CD4-positive, alpha-beta T cell (primary cell): Measurements from ENCODE around the gene TEKTIP1. TPM values are rescaled to one million over a fixed set of nuclear protein-coding genes. Genes with fewer than 3 reads are reported as not detected.
A peak's percentile ranks its signal among the peaks of the same experiment; 100 is the strongest.

Source experiments
- ATAC-seq: fragments of 200-7000 bp; cut with Tn5 transposase; one replicate; pipeline ENCODE4 v1.10.0; 2022; ENCODE audit warnings: mild to moderate bottlenecking; ENCODE audit not compliant: poor library complexity
- CTCF ChIA-PET: fragments of 350-600 bp; sonication (Branson Sonifier 250); formaldehyde crosslinking; loops from one replicate; lab custom pipeline; 2021; ENCODE audit warnings: antibody characterized with exemption, inconsistent platforms; lab: Charles Lee
- POLR2A ChIA-PET: fragments of 350-600 bp; sonication (Branson Sonifier 250); formaldehyde crosslinking; loops from one replicate; lab custom pipeline; 2021; ENCODE audit warnings: antibody characterized with exemption, inconsistent platforms; lab: Charles Lee
- DNase-seq, 14 experiments: peaks; one replicate each; pipeline ENCODE4 v3.0.0-alpha.2; 2013 to 2020; ENCODE audit warnings: mixed read lengths in 2 of 14
- H3K27ac ChIP-seq, 2 donors: one replicate each; pipeline versions ENCODE4 v1.5.1 to v1.7.0; 2013; ENCODE audit warnings: low read length in 2 of 2, low read depth in 1 of 2, mild to moderate bottlenecking in 1 of 2
- H3K27me3 ChIP-seq, 2 experiments: 1 replicate in 1 of 2; 2 replicates in 1 of 2; pipeline versions ENCODE4 v1.6.1 to v1.7.0; 2013; ENCODE audit warnings: low read length in 2 of 2, control low read depth in 1 of 2, mild to moderate bottlenecking in 1 of 2, moderate library complexity in 1 of 2; ENCODE audit not compliant: insufficient read depth in 2 of 2, control insufficient read depth in 1 of 2
- H3K36me3 ChIP-seq: one replicate; pipeline ENCODE4 v1.6.1; 2013; ENCODE audit warnings: low read length, control low read depth; ENCODE audit not compliant: insufficient read depth
- H3K4me1 ChIP-seq: one replicate; pipeline ENCODE4 v1.6.1; 2013; ENCODE audit warnings: low read length, control low read depth; ENCODE audit not compliant: insufficient read depth
- H3K4me3 ChIP-seq: one replicate; pipeline ENCODE4 v1.5.1; 2013; ENCODE audit warnings: mild to moderate bottlenecking, low read length, moderate library complexity
- H3K9me3 ChIP-seq, 2 experiments: 1 replicate in 1 of 2; 2 replicates in 1 of 2; pipeline versions ENCODE4 v1.6.1 to v1.7.0; 2013; ENCODE audit warnings: low read length in 2 of 2, mild to moderate bottlenecking in 2 of 2, control low read depth in 1 of 2, moderate library complexity in 1 of 2; ENCODE audit not compliant: control insufficient read depth in 1 of 2, insufficient read depth in 1 of 2
- H3K27ac Mint-ChIP-seq: one replicate; pipeline ENCODE4 v1.8.0; 2020; ENCODE audit warnings: mixed read lengths
- H3K27me3 Mint-ChIP-seq: one replicate; pipeline ENCODE4 v1.8.0; 2021; ENCODE audit warnings: mixed read lengths
- H3K36me3 Mint-ChIP-seq: one replicate; pipeline ENCODE4 v1.8.0; 2021; ENCODE audit warnings: low read depth, mixed read lengths
- H3K4me1 Mint-ChIP-seq: one replicate; pipeline ENCODE4 v1.8.0; 2021; ENCODE audit warnings: low read depth, mixed read lengths
- H3K4me3 Mint-ChIP-seq: one replicate; pipeline ENCODE4 v1.8.0; 2020; ENCODE audit warnings: mild to moderate bottlenecking, mixed read lengths
- H3K9me3 Mint-ChIP-seq: one replicate; pipeline ENCODE4 v1.8.0; 2020; ENCODE audit warnings: mixed read lengths
- CTCF ChIP-seq: fragments of 200-600 bp; IDR thresholded peaks from one replicate; pipeline ENCODE4 v1.8.0; 2022; ENCODE audit warnings: antibody characterized with exemption, mild to moderate bottlenecking
- intact Hi-C, 2 experiments: fragments of 100-400 bp; cut with DNase I in 1 of 2; cut with micrococcal nuclease in 1 of 2; formaldehyde crosslinking; loops; one replicate each; pipeline versions ENCODE4 v1.15.1 to v1.9.0; 2023 to 2025; cut with DNase I, micrococcal nuclease
- total RNA-seq, 174 experiments: library from RNA in 2 of 174; stranded (reverse) in 2 of 174; gene quantifications; one replicate each; pipeline ENCODE4 v1.2.3 and lab custom pipeline; 2021 to 2026

The TEKTIP1 gene
- total RNA-seq, 2 experiments from 2014 or later = 5.7 to 6.0 TPM

- ChIA-PET POLR2A (interaction anchor here (0.7 kb wide), 1 partner anchor 11 kb away, joined by 3 read pairs; no protein-coding TSS in a partner anchor), CTCF (interaction anchor here (0.6 to 1.4 kb wide), 4 partner anchors 10 to 471 kb away, joined by 3 to 6 read pairs (median 3); no protein-coding TSS in a partner anchor)
- H3K4me3 Mint-ChIP-seq = no peak overlapping the region
- Histone ChIP-seq H3K27ac (peak overlapping the region in 1 of 2 donors; percentile 22), H3K4me1 (peaks cover 23% of the 10 kb centered on the region), H3K9me3 (no peaks in the 10 kb centered on the region), H3K36me3 (peaks cover 38% of the 10 kb centered on the region), H3K4me3 (no peak overlapping the region), H3K27me3 (no peaks in the 10 kb centered on the region)
- no peaks in the 10 kb centered on the region for H3K9me3 Mint-ChIP-seq
- ATAC-seq (peak; percentile 80), DNase-seq (peak in 11 of 14 experiments; percentile 9 to 81 (median 42))
- no peaks in the 10 kb centered on the region for H3K27me3 Mint-ChIP-seq
- peaks cover 20% of the 10 kb centered on the region for H3K4me1 Mint-ChIP-seq
- intact Hi-C loops = no loop called here
- no peak for TF ChIP-seq CTCF
- peaks cover 38% of the 10 kb centered on the region for H3K36me3 Mint-ChIP-seq
- H3K27ac Mint-ChIP-seq = no peak overlapping the region
Measured at GRCh38 chr19:3494559-3494958, 44.4 kb upstream of the TEKTIP1 start.

- Mint-ChIP-seq H3K27ac (no peak overlapping the region), H3K27me3 (no peaks in the 10 kb centered on the region), H3K4me1 (peaks cover 28% of the 10 kb centered on the region), H3K4me3 (peak overlapping the region; percentile 51), H3K9me3 (no peaks in the 10 kb centered on the region), H3K36me3 (peaks cover 41% of the 10 kb centered on the region)
- peak in 1 of 14 experiments; percentile 26 for DNase-seq
- Histone ChIP-seq H3K27me3 (no peaks in the 10 kb centered on the region), H3K4me1 (peaks cover 43% of the 10 kb centered on the region), H3K27ac (no peak overlapping the region), H3K4me3 (no peak overlapping the region), H3K9me3 (no peaks in the 10 kb centered on the region), H3K36me3 (peaks cover 34% of the 10 kb centered on the region)
- no peak for ATAC-seq
- intact Hi-C loops = no loop called here
- no peak for TF ChIP-seq CTCF
- ChIA-PET CTCF (no interaction called here), POLR2A (no interaction called here)
Measured at GRCh38 chr19:3496392-3497273, 42.3 kb upstream of the TEKTIP1 start.

GRCh38 chr19:3497757-3498520, 41.0 kb upstream of the TEKTIP1 start:
- Histone ChIP-seq H3K27ac (no peak overlapping the region), H3K36me3 (peaks cover 23% of the 10 kb centered on the region), H3K4me1 (peaks cover 43% of the 10 kb centered on the region), H3K9me3 (no peaks in the 10 kb centered on the region), H3K4me3 (no peak overlapping the region), H3K27me3 (no peaks in the 10 kb centered on the region)
- no peak for ATAC-seq
- no peak for DNase-seq
- ChIA-PET POLR2A (no interaction called here), CTCF (no interaction called here)
- Mint-ChIP-seq H3K27me3 (no peaks in the 10 kb centered on the region), H3K9me3 (no peaks in the 10 kb centered on the region), H3K27ac (peak overlapping the region; percentile 59), H3K36me3 (peaks cover 37% of the 10 kb centered on the region), H3K4me3 (peak overlapping the region; percentile 58), H3K4me1 (peaks cover 28% of the 10 kb centered on the region)
- intact Hi-C loops = no loop called here
- TF ChIP-seq CTCF = no peak
